HL-60 (cell line): ENCODE data around the gene NAALADL1.

Experiments
- POLR2AphosphoS5 ChIP-seq: IDR thresholded peaks from 2 replicates; pipeline ENCODE4 v1.6.1; 2012; ENCODE audit warnings: low read depth
- TF ChIP-seq, protein P1 (sequence below): IDR thresholded peaks from one replicate; pipeline ENCODE4 v1.5.1; 2011; ENCODE audit warnings: low read length, control low read depth, inconsistent platforms; ENCODE audit not compliant: insufficient read depth

DNA sequence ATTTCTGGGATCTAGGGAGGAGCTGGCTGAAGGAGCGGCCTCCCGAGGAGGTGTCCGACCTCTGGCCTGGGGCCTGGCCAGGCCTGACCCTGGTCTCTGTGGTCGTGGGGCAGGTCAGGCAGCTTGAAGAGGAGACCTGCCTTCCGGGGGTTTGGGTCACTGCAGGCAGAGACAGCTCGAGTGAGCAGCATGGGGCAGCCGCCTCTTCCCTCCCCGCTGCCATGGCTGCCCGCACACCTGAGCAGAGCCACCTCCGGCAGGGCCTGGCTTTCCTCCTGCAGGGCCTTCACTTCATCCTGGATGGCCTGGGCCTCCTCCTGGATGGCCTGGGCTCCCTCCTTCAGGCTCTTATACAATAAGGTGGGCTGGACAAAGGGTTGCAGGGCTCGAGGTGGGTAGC is 8.0 kb upstream of the NAALADL1 start:
- TF ChIP-seq, protein P1, sequence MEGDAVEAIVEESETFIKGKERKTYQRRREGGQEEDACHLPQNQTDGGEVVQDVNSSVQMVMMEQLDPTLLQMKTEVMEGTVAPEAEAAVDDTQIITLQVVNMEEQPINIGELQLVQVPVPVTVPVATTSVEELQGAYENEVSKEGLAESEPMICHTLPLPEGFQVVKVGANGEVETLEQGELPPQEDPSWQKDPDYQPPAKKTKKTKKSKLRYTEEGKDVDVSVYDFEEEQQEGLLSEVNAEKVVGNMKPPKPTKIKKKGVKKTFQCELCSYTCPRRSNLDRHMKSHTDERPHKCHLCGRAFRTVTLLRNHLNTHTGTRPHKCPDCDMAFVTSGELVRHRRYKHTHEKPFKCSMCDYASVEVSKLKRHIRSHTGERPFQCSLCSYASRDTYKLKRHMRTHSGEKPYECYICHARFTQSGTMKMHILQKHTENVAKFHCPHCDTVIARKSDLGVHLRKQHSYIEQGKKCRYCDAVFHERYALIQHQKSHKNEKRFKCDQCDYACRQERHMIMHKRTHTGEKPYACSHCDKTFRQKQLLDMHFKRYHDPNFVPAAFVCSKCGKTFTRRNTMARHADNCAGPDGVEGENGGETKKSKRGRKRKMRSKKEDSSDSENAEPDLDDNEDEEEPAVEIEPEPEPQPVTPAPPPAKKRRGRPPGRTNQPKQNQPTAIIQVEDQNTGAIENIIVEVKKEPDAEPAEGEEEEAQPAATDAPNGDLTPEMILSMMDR = no peak
- TF ChIP-seq POLR2AphosphoS5 = no peak
